ENCODE results near the gene ANGPTL1. TPM values are rescaled to one million over a fixed set of nuclear protein-coding genes. Genes with fewer than 3 reads are reported as not detected.

Gene ANGPTL1
- total RNA-seq, 1 donor from 2014 or later: 2.6 TPM

Other genes with a start within 250 kb of the ANGPTL1 start
- gene RALGPS2, start 145.8 kb downstream of the ANGPTL1 start, total RNA-seq: 24.6 TPM
- 19.9 TPM for gene FAM20B, start 154.8 kb upstream of the ANGPTL1 start, total RNA-seq
- gene TOR3A, start 211.0 kb upstream of the ANGPTL1 start, total RNA-seq: 13.8 TPM